Kidney tubule cell (primary cell): ENCODE data around the gene SMIM20.
A peak's percentile ranks its signal among the peaks of the same experiment; 100 is the strongest.
"Not testable (repeated sequence)": the region's sequence is repeated elsewhere in the genome, so short reads cannot be mapped to it uniquely, and the experiment has no call there.

ENCODE experiments used
- DNase-seq: peaks from one replicate; pipeline ENCODE4 v3.0.0-alpha.2; 2018; ENCODE audit warnings: low spot score

SMIM20 gene

DNA sequence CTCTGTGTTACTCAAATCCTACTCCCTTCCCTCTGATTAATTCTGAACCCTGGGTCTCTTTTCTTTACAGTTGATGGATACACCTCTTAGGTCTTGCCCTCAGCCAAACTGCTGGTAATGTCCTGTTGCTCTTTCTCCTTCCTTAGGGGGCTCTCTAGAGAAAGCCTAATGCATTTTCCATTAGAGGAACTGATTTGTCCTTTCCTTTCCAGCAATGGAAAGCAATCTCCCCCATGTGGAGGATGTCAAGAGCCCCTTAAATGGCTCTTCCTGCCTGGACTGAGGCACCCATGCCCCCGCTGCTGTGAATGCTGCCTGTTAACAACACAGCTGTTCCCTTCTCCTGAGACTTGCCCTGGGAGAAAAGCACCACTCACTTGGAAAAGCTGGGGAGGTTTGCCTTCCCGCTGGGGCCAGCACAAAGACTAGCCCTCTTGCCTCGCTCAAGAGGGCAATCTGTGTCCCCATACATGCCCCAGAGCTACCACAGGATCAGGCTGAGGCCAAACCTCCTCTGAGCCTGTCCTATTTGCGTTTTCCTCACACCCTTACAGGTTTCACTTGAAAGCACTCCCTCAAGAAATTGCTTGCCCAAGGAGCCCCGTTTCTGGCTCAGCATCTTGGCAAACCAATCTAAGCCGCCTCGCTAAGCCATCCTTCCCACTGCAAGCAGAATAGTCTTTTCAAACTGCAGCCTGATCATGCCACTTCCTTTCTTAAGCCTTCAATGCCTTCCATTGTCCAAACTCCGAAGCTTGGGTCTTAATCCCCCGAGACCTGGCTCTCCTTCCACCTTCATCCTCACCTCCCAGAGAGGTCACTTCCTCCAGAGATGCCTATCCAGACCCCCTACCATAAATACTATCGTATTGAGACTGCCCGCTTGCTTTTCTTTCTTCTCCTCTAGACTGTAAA, 23.2 kb upstream of the SMIM20 start:
- DNase-seq = no peak

DNA sequence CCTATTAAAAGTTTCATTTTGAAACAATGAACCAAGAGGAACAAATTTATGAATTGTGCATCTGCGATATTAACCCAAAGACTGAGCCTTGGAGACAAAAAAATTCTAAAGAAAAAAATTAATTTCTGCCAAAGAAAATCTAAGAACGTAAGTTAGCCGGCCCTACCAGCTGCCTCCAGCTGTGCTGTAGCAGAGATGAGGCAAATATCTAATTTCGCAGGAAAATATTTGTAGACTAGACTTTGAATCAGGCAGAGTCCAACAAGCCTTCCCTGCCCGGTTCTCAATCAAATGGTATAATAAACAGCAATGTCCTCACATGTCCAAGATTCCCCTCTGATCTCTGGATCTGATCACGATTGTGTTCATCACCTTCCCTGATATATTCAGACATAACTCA, 21.2 kb upstream of the SMIM20 start:
- DNase-seq = no peak

- DNase-seq = peak; percentile 43
Measured at GRCh38 chr4:25896776-25897539, 17.1 kb upstream of the SMIM20 start.

GRCh38 chr4:25900310-25900709, 13.7 kb upstream of the SMIM20 start:
- DNase-seq = no peak

- no peak for DNase-seq
Measured at GRCh38 chr4:25901030-25901430, 13.0 kb upstream of the SMIM20 start.

DNA sequence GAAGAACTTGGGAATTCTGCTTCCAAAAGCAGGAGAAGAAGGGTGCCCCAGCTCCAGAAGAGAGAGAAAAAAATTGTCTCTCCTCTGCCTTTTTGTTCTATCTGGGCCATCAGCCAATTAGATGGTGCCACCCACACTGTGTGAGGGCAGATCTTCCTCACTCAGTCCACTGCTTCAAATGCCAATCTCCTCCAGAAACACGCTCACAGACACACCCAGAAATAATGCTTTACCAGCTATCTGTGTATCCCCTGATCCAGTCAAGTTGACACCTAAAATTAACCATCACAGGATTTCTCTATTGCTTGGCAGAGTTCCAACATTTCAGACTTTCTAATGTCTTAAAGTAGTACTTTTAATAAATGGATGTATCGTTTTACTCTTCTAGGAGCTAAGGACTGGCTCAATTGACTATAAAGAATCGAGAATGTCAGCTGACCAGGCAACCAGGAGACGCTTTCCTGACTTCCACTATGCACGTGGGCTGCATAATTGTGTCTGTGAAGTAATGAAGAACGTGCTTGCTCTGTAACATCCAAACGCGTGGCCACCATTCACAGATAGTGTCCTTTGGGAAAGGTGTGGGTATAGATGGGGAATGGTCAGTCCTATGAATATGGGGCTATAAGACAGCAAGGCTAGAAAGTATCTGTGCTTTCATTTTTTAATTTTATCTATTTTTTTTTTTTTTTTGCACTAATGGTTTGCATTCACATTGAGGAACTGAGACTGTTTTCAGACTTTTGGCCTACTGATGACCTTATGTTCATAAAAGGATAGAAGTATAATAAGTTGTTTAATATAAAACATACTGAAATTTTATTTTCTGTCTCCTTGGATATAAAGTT, 9.9 kb upstream of the SMIM20 start:
- no peak for DNase-seq

DNA sequence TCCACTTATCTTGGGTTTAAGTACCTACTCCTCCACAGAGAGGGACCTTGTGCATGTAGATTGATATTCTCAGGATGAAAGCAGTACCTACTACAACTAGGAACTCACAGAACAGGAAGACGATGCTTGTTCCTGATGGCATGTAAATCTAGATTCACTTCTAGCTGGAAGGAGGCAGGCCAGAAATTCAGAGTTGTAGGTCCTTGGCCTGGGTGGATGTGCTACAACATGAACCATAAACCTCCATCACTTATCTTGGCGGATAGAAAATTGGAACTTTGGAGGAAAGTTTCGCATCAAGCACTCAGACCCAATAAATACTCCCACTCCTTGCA, 9.3 kb upstream of the SMIM20 start:
- DNase-seq = no peak

- DNase-seq = no peak
Measured at GRCh38 chr4:25905371-25905770, 8.6 kb upstream of the SMIM20 start.

- not testable (repeated sequence) for DNase-seq
Measured at GRCh38 chr4:25906113-25906512, 7.9 kb upstream of the SMIM20 start.

GRCh38 chr4:25908491-25908901, 5.5 kb upstream of the SMIM20 start:
- peak; percentile 93 for DNase-seq

- DNase-seq = no peak
Measured at GRCh38 chr4:25911356-25911755, 2.7 kb upstream of the SMIM20 start.

- peak; percentile 22 for DNase-seq
Measured at GRCh38 chr4:25913056-25913850, 767 bp upstream of the SMIM20 start.

DNA sequence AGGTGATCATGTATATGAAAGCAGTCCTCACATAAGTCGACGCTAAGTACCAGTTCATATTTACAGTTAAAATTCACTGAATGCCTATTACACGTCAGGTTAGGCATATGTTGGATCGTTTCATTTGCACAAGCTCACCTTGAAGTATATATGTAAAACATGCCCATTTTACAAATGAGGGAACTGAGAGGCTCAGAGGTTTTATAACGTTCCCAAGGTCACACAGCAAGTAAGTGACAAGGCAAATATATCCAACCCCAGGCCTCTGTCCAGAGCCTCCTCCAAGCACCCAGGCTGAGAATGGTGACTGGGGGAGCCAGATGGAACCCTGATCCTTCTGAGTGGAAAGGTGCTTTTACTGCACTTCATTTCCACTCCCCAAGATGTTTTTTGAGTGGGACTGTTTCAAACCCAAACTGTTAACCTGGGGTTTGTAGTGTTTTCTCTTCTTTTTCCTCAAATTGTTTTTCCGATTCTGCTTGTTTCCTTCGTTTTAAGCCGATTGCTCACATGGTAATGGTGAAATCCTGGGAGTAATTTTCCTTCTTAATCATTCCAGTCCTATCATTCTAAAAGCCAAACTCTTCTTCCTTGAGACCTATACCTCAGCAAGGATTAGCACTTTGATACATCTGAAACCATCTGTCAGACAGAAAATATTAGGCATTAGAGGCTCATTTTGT, 791 bp downstream of the SMIM20 start:
- DNase-seq = no peak

DNA sequence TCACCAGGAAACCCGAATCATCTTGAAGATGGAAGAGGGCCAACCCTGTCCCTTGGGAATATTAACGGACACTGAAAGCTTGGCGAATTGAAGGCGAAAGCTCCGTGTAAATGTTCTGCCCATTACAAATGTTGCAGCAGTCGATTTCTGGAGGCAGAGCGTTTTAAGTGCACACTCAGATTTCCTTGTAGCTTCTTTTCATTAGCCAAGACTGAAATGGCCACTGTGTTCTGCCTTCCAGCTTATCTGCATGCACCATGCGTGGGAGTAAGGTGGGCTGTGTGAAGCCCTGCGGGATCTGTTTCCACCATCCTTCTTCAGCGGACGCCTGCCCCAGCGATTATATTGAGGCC, 1.3 kb downstream of the SMIM20 start:
- no peak for DNase-seq

DNA sequence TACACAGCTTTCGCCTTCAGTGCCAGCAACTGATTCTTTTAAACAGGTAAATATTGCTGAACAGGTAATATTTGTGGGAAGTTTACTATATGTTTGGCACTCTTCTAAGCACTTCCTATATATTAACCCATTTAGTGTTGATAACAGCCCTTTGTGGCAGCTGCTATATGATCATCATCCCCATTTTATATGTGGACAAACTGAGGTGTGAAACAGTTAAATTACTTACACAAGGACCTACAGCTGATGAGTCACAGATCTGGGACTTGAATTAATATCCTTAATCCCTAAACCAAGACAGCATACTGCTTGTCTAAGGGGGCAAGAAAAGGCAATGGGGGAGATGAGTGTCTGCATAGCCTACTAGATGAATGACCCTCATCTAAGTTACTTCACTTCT, 2.9 kb downstream of the SMIM20 start:
- peak; percentile 31 for DNase-seq

GRCh38 chr4:25919676-25920075, 5.7 kb downstream of the SMIM20 start:
- DNase-seq = no peak

- DNase-seq = no peak
Measured at GRCh38 chr4:25921922-25922321, 7.9 kb downstream of the SMIM20 start.

GRCh38 chr4:25922812-25923369, 8.9 kb downstream of the SMIM20 start:
- no peak for DNase-seq

DNA sequence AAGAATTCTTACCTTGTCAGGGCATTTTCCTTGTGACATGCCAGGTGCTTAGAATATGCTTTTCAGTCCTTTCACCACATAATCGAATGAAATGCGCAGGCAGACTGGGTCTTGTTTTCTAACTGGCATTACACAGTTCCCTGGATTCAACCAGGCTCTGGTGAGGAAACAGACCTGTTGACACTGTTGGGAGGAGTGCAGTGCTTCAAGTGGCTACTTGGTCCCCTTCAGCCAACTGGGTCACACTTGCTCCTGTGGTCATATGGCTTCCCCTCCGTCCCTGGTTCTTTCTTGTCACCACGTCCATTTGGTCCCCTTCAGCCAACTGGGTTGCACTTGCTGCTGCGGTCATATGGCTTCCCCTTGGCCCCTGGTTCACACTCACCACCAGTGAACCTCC, 9.7 kb downstream of the SMIM20 start:
- no peak for DNase-seq

GRCh38 chr4:25925486-25926201, 11.6 kb downstream of the SMIM20 start:
- peak; percentile 28 for DNase-seq
